GM21619 (cell line): Measurements from ENCODE around the gene EIF3K.
A peak's percentile ranks its signal among the peaks of the same experiment; 100 is the strongest.
"Not testable (repeated sequence)": the region's sequence is repeated elsewhere in the genome, so short reads cannot be mapped to it uniquely, and the experiment has no call there.

Experiments used
- ATAC-seq: cut with Tn5 transposase; IDR thresholded peaks from one replicate; pipeline ENCODE4 v1.9.1; 2021; ENCODE audit not compliant: unreplicated experiment

The EIF3K gene

GRCh38 chr19:38617764-38618589 lies 1.0 kb upstream of the EIF3K start, which contains the start of gene MAP4K1:
Gene MAP4K1, minus strand, starts transcription at chr19:38617953. Its CDS starts 58 bp downstream, at chr19:38617895.
- ATAC-seq, result peak; percentile 57

GRCh38 chr19:38619361-38620174 lies 580 bp downstream of the EIF3K start:
- no peak for ATAC-seq

GRCh38 chr19:38624822-38625221 lies 5.8 kb downstream of the EIF3K start:
- ATAC-seq, result no peak

GRCh38 chr19:38626401-38626800 lies 7.4 kb downstream of the EIF3K start:
- no peak for ATAC-seq

GRCh38 chr19:38629568-38629967 lies 10.6 kb downstream of the EIF3K start:
- ATAC-seq, result no peak

- not testable (repeated sequence) for ATAC-seq
Measured at GRCh38 chr19:38631301-38631700, 12.3 kb downstream of the EIF3K start.

- ATAC-seq, result not testable (repeated sequence)
Measured at GRCh38 chr19:38631811-38632475, 13.0 kb downstream of the EIF3K start.

GRCh38 chr19:38632476-38633213 lies 13.7 kb downstream of the EIF3K start:
- ATAC-seq, result no peak

GRCh38 chr19:38634757-38635482 lies 15.9 kb downstream of the EIF3K start:
- no peak for ATAC-seq

GRCh38 chr19:38635483-38636399 lies 16.8 kb downstream of the EIF3K start:
- no peak for ATAC-seq

GRCh38 chr19:38638461-38638860 lies 19.5 kb downstream of the EIF3K start:
- no peak for ATAC-seq

GRCh38 chr19:38639679-38640078 lies 20.7 kb downstream of the EIF3K start:
- ATAC-seq, result no peak

- no peak for ATAC-seq
Measured at GRCh38 chr19:38640368-38640767, 21.4 kb downstream of the EIF3K start.

- no peak for ATAC-seq
Measured at GRCh38 chr19:38642176-38642575, 23.2 kb downstream of the EIF3K start.

GRCh38 chr19:38644719-38645118 lies 25.7 kb downstream of the EIF3K start:
- no peak for ATAC-seq

GRCh38 chr19:38647368-38647965 lies 28.5 kb downstream of the EIF3K start, which contains the start of gene ACTN4:
Gene ACTN4, plus strand, starts transcription at chr19:38647649. Its CDS starts 97 bp downstream, at chr19:38647746.
- ATAC-seq, result peak; percentile 72

- ATAC-seq, result no peak
Measured at GRCh38 chr19:38647966-38648768, 29.2 kb downstream of the EIF3K start.
